Left colon (tissue), 2 donors: ENCODE measurements around the gene MRLN. TPM values are rescaled to one million over a fixed set of nuclear protein-coding genes. Genes with fewer than 3 reads are reported as not detected.
"Not testable (repeated sequence)": the region's sequence is repeated elsewhere in the genome, so short reads cannot be mapped to it uniquely, and the experiment has no call there.

Experiments used
- ATAC-seq: fragments of 200-7000 bp; cut with Tn5 transposase; one replicate; pipeline ENCODE4 v1.9.1; 2020; ENCODE audit warnings: mild to moderate bottlenecking, moderate library complexity
- DNase-seq, 2 donors: peaks; one replicate each; pipeline ENCODE4 v3.0.0-alpha.2; 2020
- intact Hi-C, 2 donors: fragments of 100-400 bp; cut with DNase I in 1 of 2; cut with micrococcal nuclease in 1 of 2; formaldehyde crosslinking; loops; one replicate each; pipeline versions ENCODE4 v1.11.2 to v1.14.0; 2022; cut with DNase I, micrococcal nuclease
- total RNA-seq, 2 donors: library from RNA; stranded (reverse); fragmentation: NEBNext Ultra II Directional; extraction: Animal tissue kit (Norgen Biotek cat#: 25700); gene quantifications; one replicate each; pipeline ENCODE4 v1.2.1, GENCODE V29; 2021
- donor health status: DM: no; HTN: no; CAD: no.
- donor health status: DM: yes; HTN: yes; CAD: no.

The MRLN gene
- total RNA-seq, 2 donors from 2014 or later = not detected

GRCh38 chr10:59750155-59750945, 2.9 kb downstream of the MRLN start:
- DNase-seq (no peak), ATAC-seq (no peak)
- intact Hi-C loops = no loop called here

GRCh38 chr10:59748834-59749233, 4.4 kb downstream of the MRLN start:
- ATAC-seq (peak; percentile 95), DNase-seq (no peak)
- intact Hi-C loops = no loop called here

GRCh38 chr10:59745163-59745650, 8.0 kb downstream of the MRLN start:
- intact Hi-C loops = no loop called here
- DNase-seq = no peak
- ATAC-seq = peak; percentile 42

- intact Hi-C loops, ATAC-seq, DNase-seq: not testable (repeated sequence)
These were observed 8.5 kb downstream of the MRLN start for GRCh38 chr10:59744762-59745161.

- intact Hi-C loops, ATAC-seq, DNase-seq: not testable (repeated sequence)
These were observed 9.1 kb downstream of the MRLN start for GRCh38 chr10:59744156-59744555.

- peak; percentile 77 for ATAC-seq
- intact Hi-C loops = no loop called here
- DNase-seq = no peak
These were observed 11.7 kb downstream of the MRLN start for GRCh38 chr10:59741583-59741982.

- ATAC-seq = peak; percentile 39
- DNase-seq = no peak
- intact Hi-C loops = no loop called here
These were observed 12.2 kb downstream of the MRLN start for GRCh38 chr10:59741048-59741447.

GRCh38 chr10:59736749-59737148, 16.5 kb downstream of the MRLN start:
- intact Hi-C loops = no loop called here
- DNase-seq (no peak), ATAC-seq (peak; percentile 16)

GRCh38 chr10:59735296-59735695, 18.0 kb downstream of the MRLN start:
- ATAC-seq = no peak
- DNase-seq = no peak
- intact Hi-C loops = no loop called here

GRCh38 chr10:59734014-59734462, 19.2 kb downstream of the MRLN start:
- DNase-seq = no peak
- intact Hi-C loops = no loop called here
- no peak for ATAC-seq

- ATAC-seq, DNase-seq, intact Hi-C loops: not testable (repeated sequence)
These were observed 19.8 kb downstream of the MRLN start for GRCh38 chr10:59733321-59734013.

- DNase-seq, intact Hi-C loops, ATAC-seq: not testable (repeated sequence)
These were observed 20.4 kb downstream of the MRLN start for GRCh38 chr10:59732849-59733248.

GRCh38 chr10:59729167-59729566, 24.1 kb downstream of the MRLN start:
- intact Hi-C loops, ATAC-seq, DNase-seq: not testable (repeated sequence)

GRCh38 chr10:59724098-59724938, 28.9 kb downstream of the MRLN start:
- ATAC-seq (peak; percentile 94), DNase-seq (peak; percentile 18 to 65)
- intact Hi-C loops = no loop called here

GRCh38 chr10:59720377-59720776, 32.9 kb downstream of the MRLN start:
- ATAC-seq (no peak), DNase-seq (no peak)
- intact Hi-C loops = no loop called here

GRCh38 chr10:59719374-59719773, 33.9 kb downstream of the MRLN start:
- ATAC-seq = no peak
- intact Hi-C loops = no loop called here
- no peak for DNase-seq

- DNase-seq (no peak), ATAC-seq (no peak)
- intact Hi-C loops = no loop called here
These were observed 35.0 kb downstream of the MRLN start for GRCh38 chr10:59718257-59718656.

- no peak for DNase-seq
- no peak for ATAC-seq
- intact Hi-C loops = no loop called here
These were observed 39.9 kb downstream of the MRLN start for GRCh38 chr10:59713196-59713821.
